Upper lobe of left lung (tissue), 6 donors: ENCODE data around the gene GRAMD4. TPM values are rescaled to one million over a fixed set of nuclear protein-coding genes. Genes with fewer than 3 reads are reported as not detected.

Experiments used
- ATAC-seq, 2 donors: fragments of 200-7000 bp; cut with Tn5 transposase; one replicate each; pipeline ENCODE4 v1.9.1; 2022; ENCODE audit warnings: mild to moderate bottlenecking in 2 of 2, moderate library complexity in 2 of 2; ENCODE audit not compliant: low FRiP score in 2 of 2
- DNase-seq, 2 donors: peaks; one replicate each; pipeline ENCODE4 v3.0.0-alpha.2; 2019 to 2020
- H3K27ac ChIP-seq, 4 donors: fragments of 200-600 bp; sonication (generic); one replicate each; pipeline ENCODE4 v1.5.1; 2016 to 2019
- H3K27me3 ChIP-seq, 4 donors: fragments of 200-600 bp; sonication (generic); one replicate each; pipeline ENCODE4 v1.5.1; 2017 to 2019
- H3K36me3 ChIP-seq, 4 donors: fragments of 200-600 bp; sonication (generic); one replicate each; pipeline ENCODE4 v1.5.1; 2016 to 2019
- H3K4me1 ChIP-seq, 4 donors: fragments of 200-600 bp; sonication (generic); one replicate each; pipeline ENCODE4 v1.5.1; 2018 to 2019
- H3K4me3 ChIP-seq, 4 donors: fragments of 200-600 bp; sonication (generic); one replicate each; pipeline ENCODE4 v1.5.1; 2017 to 2019; ENCODE audit warnings: mild to moderate bottlenecking in 2 of 4, moderate library complexity in 1 of 4
- H3K9me3 ChIP-seq, 4 donors: fragments of 200-600 bp; sonication (generic); one replicate each; pipeline ENCODE4 v1.5.1; 2018 to 2019
- EP300 ChIP-seq, 4 donors: sonication (generic); formaldehyde crosslinking; IDR thresholded peaks; one replicate each; pipeline ENCODE4 v1.5.1; 2017; ENCODE audit warnings: antibody characterized with exemption in 4 of 4, control low read depth in 2 of 4
- POLR2A ChIP-seq, 4 donors: fragments of 450-650 bp; IDR thresholded peaks; one replicate each; pipeline ENCODE4 v1.5.1; 2016 to 2017; ENCODE audit warnings: antibody characterized with exemption in 4 of 4, mild to moderate bottlenecking in 2 of 4
- POLR2AphosphoS5 ChIP-seq, 2 donors: sonication (generic); formaldehyde crosslinking; IDR thresholded peaks; one replicate each; pipeline ENCODE4 v1.5.1; 2017; ENCODE audit warnings: antibody characterized with exemption in 2 of 2
- WGBS, 2 donors: methylation state at CpG; one replicate each; pipeline ENCODE4 v1.1.5; 2017 to 2018; 5-methylcytosine and 5-hydroxymethylcytosine counted together
- total RNA-seq, 6 donors: library from RNA; depleted of rRNA in 4 of 6; stranded (reverse); fragments of >200 nt in 4 of 6; gene quantifications; one replicate each; pipeline versions ENCODE4 v1.1.0 to v1.2.1, GENCODE V29; 2016 to 2021
- TF ChIP-seq, protein P1 (sequence below), 6 experiments: fragments of 450-650 bp in 4 of 6; fragments of 200-600 bp in 2 of 6; sonication (generic) in 2 of 6; IDR thresholded peaks; one replicate each; pipeline ENCODE4 v1.5.1; 2016 to 2019; ENCODE audit warnings: antibody characterized with exemption in 6 of 6
- donor health status: DM: no; HTN: no; CAD: no; lungs with moderate emphysema.
- donor health status: DM: no; HTN: yes; CAD: no; lungs with severe emphysema.

Gene GRAMD4
- total RNA-seq, 6 donors from 2014 or later = 59.8 to 302 (median 104) TPM

DNA sequence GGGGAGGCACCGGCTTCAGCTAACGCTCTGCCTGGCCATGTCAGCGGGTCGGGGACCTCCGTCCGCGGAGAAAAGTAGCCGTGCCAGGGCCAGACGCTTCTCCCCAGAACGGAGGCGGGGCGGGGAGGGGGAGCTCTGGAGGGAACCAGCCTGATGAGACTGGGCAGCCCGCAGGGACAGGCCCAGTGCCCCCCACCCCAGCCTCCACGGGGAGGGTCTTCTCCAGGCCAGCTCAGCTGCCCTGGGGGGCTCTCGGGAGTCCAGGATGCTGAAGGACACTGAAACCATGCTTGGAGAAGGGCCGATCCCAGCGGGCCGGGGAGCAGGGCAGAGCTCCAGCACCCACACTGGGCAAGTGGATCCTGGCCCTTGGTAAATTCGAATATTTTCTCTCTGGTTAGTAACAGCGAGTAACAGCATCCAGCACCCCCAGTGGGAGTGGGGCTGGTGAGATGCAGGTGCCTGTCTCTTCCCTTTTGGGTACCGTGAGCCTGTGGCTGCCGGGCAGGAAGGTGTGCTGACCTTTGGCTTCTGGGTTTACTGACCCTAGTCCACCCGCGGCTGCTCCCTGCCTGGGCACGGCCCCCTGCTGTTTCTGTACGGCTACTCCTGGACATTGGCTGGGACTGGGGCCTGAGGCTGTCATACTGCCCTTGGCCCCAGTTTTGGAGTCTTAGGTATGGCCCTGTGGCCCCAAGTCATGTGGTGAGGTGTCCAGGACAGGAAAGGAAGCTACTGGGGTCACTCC, 35.8 kb downstream of the GRAMD4 start:
- peak in 1 of 2 donors; percentile 61 for DNase-seq
- H3K36me3 ChIP-seq = peaks cover 0 to 9% (median 1%) of the 10 kb centered on the region in 4 donors

DNA sequence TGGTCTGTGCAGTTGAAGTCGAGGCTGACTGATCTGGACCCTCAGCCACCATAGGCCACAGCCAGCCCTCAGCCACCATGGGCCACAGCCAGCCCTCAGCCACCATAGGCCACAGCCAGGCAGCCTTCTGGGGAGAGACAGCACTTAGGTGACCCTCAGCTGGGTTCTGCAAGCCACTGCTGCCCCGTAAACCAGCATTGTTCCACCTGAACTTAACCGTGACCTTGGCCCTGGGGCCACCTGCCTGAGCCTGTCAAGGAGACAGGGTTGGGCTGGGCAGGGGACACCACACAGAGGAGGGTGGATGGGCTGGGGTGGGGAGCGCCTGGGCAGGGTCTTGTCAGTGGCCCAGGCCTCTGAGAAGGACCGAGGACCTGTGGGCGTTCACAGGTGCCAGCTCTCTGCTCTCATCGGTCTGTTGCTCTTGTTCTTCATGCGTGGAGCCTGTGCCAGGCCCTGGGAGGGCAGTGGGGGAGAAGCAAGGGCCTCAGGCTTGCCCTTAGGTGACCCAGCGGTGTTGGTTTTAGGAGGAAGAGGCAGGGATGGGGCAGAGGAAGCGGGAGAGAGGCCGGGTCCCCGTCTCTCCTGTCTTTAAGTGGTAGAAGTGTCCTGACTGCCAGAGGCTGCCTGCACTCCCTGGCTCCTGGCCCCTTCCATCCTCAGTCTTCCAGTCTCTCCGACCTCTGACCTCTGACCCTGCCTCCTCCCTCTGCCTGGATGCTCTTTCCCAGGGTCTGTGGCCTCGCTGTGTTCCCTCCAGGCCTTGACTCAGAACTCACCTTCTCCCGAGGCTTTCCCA, 36.9 kb downstream of the GRAMD4 start:
- H3K4me1 ChIP-seq = peaks cover 4 to 19% (median 13%) of the 10 kb centered on the region in 4 donors
- TF ChIP-seq, protein P1, sequence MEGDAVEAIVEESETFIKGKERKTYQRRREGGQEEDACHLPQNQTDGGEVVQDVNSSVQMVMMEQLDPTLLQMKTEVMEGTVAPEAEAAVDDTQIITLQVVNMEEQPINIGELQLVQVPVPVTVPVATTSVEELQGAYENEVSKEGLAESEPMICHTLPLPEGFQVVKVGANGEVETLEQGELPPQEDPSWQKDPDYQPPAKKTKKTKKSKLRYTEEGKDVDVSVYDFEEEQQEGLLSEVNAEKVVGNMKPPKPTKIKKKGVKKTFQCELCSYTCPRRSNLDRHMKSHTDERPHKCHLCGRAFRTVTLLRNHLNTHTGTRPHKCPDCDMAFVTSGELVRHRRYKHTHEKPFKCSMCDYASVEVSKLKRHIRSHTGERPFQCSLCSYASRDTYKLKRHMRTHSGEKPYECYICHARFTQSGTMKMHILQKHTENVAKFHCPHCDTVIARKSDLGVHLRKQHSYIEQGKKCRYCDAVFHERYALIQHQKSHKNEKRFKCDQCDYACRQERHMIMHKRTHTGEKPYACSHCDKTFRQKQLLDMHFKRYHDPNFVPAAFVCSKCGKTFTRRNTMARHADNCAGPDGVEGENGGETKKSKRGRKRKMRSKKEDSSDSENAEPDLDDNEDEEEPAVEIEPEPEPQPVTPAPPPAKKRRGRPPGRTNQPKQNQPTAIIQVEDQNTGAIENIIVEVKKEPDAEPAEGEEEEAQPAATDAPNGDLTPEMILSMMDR (IDR thresholded peaks at IDR 0.05) = no peak
- TF ChIP-seq EP300 (IDR thresholded peaks at IDR 0.05) (no peak), POLR2A (IDR thresholded peaks at IDR 0.05) (no peak), POLR2AphosphoS5 (IDR thresholded peaks at IDR 0.05) (no peak)
- peaks cover 0 to 9% (median 5%) of the 10 kb centered on the region in 4 donors for H3K36me3 ChIP-seq
- no peaks in the 10 kb centered on the region for H3K9me3 ChIP-seq
- H3K4me3 ChIP-seq = no peak overlapping the region
- no peak overlapping the region for H3K27ac ChIP-seq
- ATAC-seq = no peak
- 88% methylated on average over 7 to 14 of the region's 15 CpGs for WGBS, 2 donors
- no peaks in the 10 kb centered on the region for H3K27me3 ChIP-seq
- DNase-seq = peak in 1 of 2 donors; percentile 38

More for the DNA sequence above, 35.8 kb downstream of the GRAMD4 start:
- TF ChIP-seq POLR2AphosphoS5 (IDR thresholded peaks at IDR 0.05) (no peak), POLR2A (IDR thresholded peaks at IDR 0.05) (no peak), EP300 (IDR thresholded peaks at IDR 0.05) (no peak)
- TF ChIP-seq, protein P1 (IDR thresholded peaks at IDR 0.05) = no peak
- Histone ChIP-seq H3K27me3 (no peaks in the 10 kb centered on the region), H3K4me1 (peaks cover 4 to 21% (median 12%) of the 10 kb centered on the region in 4 donors), H3K9me3 (no peaks in the 10 kb centered on the region), H3K27ac (no peak overlapping the region), H3K4me3 (no peak overlapping the region)
- ATAC-seq = no peak
- 91 to 100% methylated on average over 5 to 26 of the region's 26 CpGs for WGBS, 2 donors

DNA sequence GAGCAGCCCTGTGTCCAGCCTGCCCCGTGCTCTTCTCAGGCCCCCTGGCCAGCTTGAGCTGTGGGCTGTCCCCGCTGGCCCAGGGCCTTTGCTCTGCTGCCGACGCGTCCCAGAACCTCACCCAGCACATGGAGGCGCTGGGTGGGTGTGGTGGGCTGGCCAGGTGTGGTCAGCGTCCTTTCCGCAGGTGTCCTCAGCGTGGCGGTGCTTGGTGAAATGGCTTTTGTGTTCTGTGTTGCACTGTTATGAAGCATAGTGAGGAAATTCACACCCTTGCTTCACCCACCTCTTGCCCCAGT, 37.4 kb downstream of the GRAMD4 start:
- no peak for ATAC-seq
- Histone ChIP-seq H3K9me3 (no peaks in the 10 kb centered on the region), H3K36me3 (peaks cover 0 to 14% (median 6%) of the 10 kb centered on the region in 4 donors), H3K27me3 (no peaks in the 10 kb centered on the region), H3K4me3 (no peak overlapping the region), H3K27ac (no peak overlapping the region), H3K4me1 (peaks cover 4 to 13% (median 10%) of the 10 kb centered on the region in 4 donors)
- DNase-seq = peak in 1 of 2 donors; percentile 70
- WGBS, 2 donors = 95 to 100% methylated on average over 1 to 10 of the region's 10 CpGs
- TF ChIP-seq POLR2A (IDR thresholded peaks at IDR 0.05) = no peak
- no peak for TF ChIP-seq POLR2AphosphoS5 (IDR thresholded peaks at IDR 0.05)
- TF ChIP-seq, protein P1 (IDR thresholded peaks at IDR 0.05) = no peak
- no peak for TF ChIP-seq EP300 (IDR thresholded peaks at IDR 0.05)

DNA sequence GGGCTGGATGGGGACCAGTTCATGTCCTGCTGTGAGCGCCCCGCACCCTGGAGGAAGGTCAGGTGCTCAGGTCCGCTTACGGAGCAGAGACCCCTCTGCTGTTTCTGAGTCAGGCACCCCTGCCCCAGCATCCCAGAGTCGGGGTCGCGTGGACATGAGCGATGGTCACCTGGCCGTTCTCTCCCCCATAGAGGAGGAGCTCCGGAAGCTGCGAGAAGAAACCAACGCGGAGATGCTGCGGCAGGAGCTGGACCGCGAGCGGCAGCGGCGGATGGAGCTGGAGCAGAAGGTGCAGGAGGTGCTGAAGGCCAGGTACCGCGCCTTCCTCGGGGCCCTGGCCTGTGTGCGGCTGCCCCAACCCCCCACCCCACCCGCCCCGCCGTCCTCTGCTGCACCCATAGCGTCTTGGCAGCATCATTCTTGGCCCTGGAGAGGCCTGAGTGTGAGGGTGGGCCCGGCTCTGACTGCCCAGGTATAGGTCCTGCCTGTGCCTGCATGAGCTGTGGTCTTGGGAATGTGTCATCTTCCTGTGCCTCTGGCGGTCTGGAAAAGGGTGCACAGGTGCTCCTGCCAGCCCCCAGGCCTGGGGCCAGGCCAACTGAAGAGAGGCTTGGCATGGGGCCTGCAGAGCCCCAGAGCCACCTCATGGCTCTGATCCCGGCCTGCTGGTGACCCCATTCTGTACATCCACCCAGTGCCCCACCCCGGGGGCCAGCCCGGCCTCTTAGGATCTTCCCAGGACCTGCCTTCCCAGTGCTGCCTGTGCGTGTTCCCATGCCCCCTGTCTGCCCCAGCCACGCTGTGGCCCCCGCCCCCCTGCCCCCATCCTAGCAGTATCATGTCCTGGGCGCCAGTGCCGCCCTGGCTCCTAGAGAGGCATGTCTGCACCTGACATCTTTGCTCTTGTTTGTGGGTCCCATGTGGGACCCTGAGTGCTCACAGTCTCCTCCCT, 38.1 kb downstream of the GRAMD4 start:
- no peaks in the 10 kb centered on the region for H3K9me3 ChIP-seq
- no peaks in the 10 kb centered on the region for H3K27me3 ChIP-seq
- 97% methylated on average over 25 to 36 of the region's 37 CpGs for WGBS, 2 donors
- H3K36me3 ChIP-seq = peaks cover 0 to 20% (median 11%) of the 10 kb centered on the region in 4 donors
- TF ChIP-seq, protein P1 (IDR thresholded peaks at IDR 0.05) = no peak
- TF ChIP-seq POLR2AphosphoS5 (IDR thresholded peaks at IDR 0.05) = no peak
- no peak for TF ChIP-seq POLR2A (IDR thresholded peaks at IDR 0.05)
- TF ChIP-seq EP300 (IDR thresholded peaks at IDR 0.05) = no peak
- H3K27ac ChIP-seq = no peak overlapping the region
- no peak for ATAC-seq
- H3K4me3 ChIP-seq = no peak overlapping the region
- H3K4me1 ChIP-seq = peaks cover 4 to 11% (median 7%) of the 10 kb centered on the region in 4 donors
- DNase-seq = peak in 1 of 2 donors; percentile 68
